HL-60/S4 (cell line): ENCODE results near the gene SLC35B1.
"Not testable (repeated sequence)": the region's sequence is repeated elsewhere in the genome, so short reads cannot be mapped to it uniquely, and the experiment has no call there.

ENCODE experiments used
- in situ Hi-C: fragments of 300-500 bp; cut with MboI; formaldehyde crosslinking; loops from 2 replicates; pipeline ENCODE4 v1.14.3; 2022; ENCODE audit warnings: low sequenced_read_pairs

The SLC35B1 gene

GRCh38 chr17:49734515-49735490 is 27.0 kb upstream of the SLC35B1 start:
- in situ Hi-C loops, result no loop called here

GRCh38 chr17:49731435-49731831 is 23.7 kb upstream of the SLC35B1 start:
- in situ Hi-C loops, result no loop called here

GRCh38 chr17:49730785-49731434 is 23.1 kb upstream of the SLC35B1 start:
- in situ Hi-C loops, result no loop called here

GRCh38 chr17:49730078-49730784 is 22.5 kb upstream of the SLC35B1 start:
- in situ Hi-C loops, result no loop called here

- in situ Hi-C loops, result no loop called here
Observed at GRCh38 chr17:49729069-49729468, 21.3 kb upstream of the SLC35B1 start.

DNA sequence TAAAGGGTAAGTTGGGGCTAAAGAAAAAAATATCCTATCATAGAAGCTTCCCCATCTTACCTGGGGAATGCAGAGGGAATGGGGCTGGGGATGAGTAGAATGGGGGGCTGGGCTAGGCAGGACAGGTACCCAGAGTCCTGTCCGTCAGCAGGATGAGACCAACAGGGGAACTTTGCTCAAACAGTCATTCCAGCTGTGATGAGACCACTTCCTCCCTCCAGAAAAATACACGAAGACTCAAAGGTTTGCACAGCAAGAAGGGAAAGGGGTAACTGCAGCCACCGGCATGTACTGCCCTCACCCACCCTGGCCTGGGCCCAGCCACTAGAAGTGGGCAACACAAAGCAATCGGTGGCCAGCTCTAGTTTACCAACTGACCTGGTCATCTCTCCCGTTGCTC is 20.7 kb upstream of the SLC35B1 start:
- in situ Hi-C loops, result no loop called here

DNA sequence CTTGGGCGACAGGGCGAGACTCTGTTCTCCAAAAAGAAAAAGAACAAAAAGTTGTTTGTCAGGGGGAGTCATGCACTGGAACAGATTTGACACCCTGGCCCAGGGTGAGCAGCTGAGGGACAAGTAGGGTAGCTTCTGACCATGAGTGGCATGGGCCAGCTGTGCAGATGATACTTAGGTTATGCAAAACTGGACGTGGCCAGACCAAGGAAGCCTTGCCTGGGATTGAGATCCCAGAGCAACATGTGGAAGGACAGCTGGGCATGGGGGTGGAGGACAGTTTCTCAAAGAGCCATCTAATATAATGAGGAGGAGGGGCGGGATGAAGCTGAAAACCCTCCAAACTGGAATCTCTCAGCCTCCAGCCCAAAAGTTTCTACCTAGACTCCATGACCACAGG is 19.6 kb upstream of the SLC35B1 start:
- in situ Hi-C loops, result no loop called here

GRCh38 chr17:49725452-49726130 is 17.8 kb upstream of the SLC35B1 start:
- in situ Hi-C loops, result no loop called here

DNA sequence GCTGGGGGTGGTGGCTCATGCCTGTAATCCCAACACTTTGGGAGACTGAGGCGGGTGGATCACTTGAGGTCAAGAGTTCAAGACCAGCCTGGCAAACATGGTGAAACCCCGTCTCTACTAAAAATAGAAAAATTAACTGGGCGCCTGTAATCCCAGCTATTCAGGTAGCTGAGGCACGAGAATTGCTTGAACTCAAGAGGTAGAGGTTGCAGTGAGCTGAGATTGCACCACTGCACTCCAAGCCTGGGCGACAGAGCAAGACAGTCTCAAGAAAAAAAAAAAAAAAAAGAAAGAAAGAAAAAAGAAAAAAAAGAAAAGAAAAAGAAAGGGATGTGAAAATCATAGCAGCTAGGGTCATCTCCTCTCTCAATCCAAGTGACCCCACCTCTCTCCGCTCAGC is 16.8 kb upstream of the SLC35B1 start:
- in situ Hi-C loops, result not testable (repeated sequence)

DNA sequence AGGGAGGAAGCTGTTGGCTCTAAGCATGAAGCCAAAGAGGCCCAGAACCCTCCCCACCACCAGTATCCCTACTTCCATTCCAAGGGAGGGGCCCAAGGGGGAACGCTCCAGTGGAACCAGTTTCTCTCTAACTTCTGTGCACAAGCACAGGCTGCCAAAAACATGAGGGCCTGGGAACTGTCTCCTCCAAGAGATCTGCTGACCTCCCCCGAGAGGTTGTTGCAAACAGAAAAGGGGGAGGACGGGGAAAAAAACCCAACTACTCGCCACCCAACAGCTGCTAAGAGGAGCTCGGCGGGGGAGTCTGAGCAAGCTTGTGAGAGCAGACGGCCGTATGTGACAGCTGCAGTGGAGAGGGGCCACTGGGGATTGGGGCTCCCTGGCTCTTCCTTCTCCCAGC is 15.7 kb upstream of the SLC35B1 start:
- in situ Hi-C loops, result no loop called here

DNA sequence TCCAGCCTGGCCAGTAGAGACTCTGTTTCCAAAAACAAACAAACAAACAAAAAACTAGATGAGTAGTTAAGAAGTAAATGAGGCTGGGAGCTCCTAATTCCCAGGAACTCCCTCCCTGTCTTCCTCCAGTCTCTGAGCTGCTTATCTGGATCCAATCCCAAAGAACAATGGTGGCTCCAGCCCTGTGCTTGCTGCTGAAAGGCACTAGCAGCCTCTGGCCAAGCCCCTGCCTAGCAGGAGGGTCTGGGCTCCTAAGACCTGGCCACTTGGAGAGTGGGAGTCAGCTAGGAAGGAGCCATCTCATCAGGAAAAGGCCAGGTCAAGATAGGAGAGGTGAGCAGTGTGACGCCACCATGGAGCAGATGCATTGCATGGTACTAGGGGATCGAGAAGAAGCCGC is 14.3 kb upstream of the SLC35B1 start:
- in situ Hi-C loops, result no loop called here

DNA sequence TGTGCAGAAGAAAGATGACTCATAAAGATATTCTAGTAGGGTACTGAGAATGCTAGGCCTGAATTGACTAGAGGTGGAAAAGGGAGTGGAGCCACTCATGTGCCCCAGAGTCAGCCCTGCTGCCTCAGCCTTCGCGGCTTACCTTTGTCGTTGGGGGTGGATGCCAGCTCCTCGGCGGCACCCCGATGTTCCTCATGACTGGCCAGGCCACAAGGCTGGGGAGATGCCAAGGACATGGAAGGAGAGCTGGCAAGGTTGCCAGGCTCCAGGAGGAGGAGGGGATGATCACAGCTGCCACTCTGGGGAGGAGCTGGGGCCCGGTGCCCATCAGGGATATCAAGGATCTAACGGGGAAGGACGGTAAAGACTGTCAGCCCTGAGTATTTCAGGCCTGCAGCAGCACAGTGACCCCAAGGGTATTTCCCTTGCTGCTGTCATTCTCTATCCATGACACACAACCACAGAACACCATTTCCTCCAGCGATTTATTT is 9.7 kb upstream of the SLC35B1 start:
- in situ Hi-C loops, result no loop called here

GRCh38 chr17:49716668-49717364 is 9.1 kb upstream of the SLC35B1 start:
- in situ Hi-C loops, result no loop called here

DNA sequence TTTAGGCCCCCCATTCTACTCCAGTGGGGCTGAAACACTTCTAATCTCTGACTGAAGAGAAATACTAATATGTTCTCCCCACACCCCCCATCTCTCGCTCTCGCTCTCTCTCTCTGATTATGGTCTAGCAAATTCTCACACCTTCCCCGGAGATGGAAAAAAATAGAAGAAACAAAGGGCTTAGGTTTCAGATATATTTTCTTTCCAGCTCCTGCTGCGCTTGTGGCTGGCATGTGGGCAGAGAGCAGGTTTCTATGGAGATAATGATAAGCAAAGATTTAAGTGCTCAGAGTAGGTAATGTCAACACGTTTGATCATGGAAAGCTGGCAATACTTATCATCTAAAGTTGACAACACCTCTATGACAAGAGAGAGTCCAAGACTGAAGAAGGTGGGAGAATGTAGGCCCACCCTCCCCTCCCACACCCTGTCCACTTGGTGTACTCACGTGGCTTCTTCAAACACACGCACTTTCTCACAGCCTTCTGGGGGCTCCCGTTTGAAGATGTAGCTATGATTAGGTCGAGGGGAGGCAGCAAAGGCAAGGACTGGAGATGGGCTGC is 8.0 kb upstream of the SLC35B1 start:
- in situ Hi-C loops, result no loop called here

DNA sequence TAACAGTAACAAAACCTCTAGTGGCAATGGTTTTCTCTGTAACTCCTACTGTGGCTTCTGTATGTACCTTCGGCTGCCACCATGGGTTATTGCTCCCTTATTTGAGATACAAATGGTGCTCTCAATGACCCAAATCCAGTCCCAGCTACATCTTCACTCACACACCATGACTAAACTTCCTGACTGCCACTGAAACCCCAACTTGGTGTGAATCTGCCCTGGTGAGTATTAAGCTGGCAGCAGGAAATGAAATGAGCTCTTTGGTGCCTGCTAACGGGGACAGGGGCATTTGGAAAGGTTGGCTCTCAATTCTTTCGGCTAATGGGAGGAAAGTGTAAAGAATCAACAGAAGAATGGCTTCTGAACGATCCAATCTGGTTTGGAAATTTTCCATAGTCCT is 7.5 kb upstream of the SLC35B1 start:
- in situ Hi-C loops, result no loop called here

GRCh38 chr17:49708515-49709183 is 885 bp upstream of the SLC35B1 start:
- in situ Hi-C loops, result loop anchor here (10.0 kb wide), 1 partner anchor 136 kb away; the partner anchor contains the start of gene TAC4

DNA sequence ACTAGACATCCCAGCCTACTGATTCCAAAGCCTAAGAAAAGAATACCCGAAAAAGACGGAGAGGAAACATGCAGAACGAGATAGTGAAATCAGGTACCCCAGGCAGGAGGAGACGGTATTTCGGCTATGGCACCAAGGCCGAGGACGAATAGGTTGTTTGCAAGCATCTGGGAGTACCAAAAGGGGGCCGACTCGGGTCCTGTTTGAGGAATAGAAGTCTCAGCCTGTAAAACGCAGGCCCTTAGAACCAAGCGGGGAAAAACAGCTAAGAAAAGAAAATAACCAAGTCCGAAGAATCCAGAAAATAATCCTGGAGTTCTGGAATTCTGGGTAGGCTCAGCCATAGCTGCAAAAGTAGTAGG is 537 bp downstream of the SLC35B1 start:
- in situ Hi-C loops, result loop anchor here (10.0 kb wide), 1 partner anchor 138 kb away; the partner anchor contains the start of gene TAC4

DNA sequence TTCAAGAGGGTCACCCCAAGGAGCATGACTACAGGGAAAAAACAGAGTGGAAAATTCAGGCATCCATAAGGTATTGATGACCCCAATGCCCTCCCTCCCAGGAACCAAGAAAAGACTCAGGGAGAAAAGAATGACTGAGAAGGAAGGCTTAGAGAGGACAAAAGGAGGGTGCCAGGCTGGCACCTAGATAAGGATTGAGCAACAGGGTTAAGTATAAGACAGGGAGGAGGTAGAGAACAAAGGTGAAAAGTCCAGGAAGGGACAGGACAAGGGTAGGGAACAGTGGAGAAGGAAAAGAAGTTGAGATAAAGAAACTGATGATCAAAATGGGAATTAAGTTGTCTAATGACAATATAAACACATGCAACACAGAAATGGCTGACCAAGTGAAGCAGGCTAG is 2.5 kb downstream of the SLC35B1 start:
- in situ Hi-C loops, result loop anchor here (10.0 kb wide), 1 partner anchor 140 kb away; the partner anchor contains the start of gene TAC4
